CD4-positive, alpha-beta T cell treated with Interleukin-10 for 1 hour (primary cell): ENCODE results near the gene ATRAID.

ENCODE experiments used
- DNase-seq: peaks from one replicate; pipeline ENCODE4 v3.0.0-alpha.2; 2020

The ATRAID gene

GRCh38 chr2:27220091-27220490, 8.2 kb downstream of the ATRAID start:
- no peak for DNase-seq

GRCh38 chr2:27221166-27221565, 9.3 kb downstream of the ATRAID start:
- DNase-seq, result no peak

GRCh38 chr2:27222407-27222806, 10.6 kb downstream of the ATRAID start:
- DNase-seq, result no peak

GRCh38 chr2:27223416-27223815, 11.6 kb downstream of the ATRAID start:
- no peak for DNase-seq

- DNase-seq, result no peak
Observed at GRCh38 chr2:27225526-27225925, 13.7 kb downstream of the ATRAID start.

GRCh38 chr2:27227501-27227900, 15.7 kb downstream of the ATRAID start:
- no peak for DNase-seq

GRCh38 chr2:27231921-27232320, 20.1 kb downstream of the ATRAID start:
- no peak for DNase-seq

- DNase-seq, result no peak
Observed at GRCh38 chr2:27233341-27233740, 21.5 kb downstream of the ATRAID start.

GRCh38 chr2:27236136-27236535, 24.3 kb downstream of the ATRAID start:
- no peak for DNase-seq

- DNase-seq, result no peak
Observed at GRCh38 chr2:27236626-27237025, 24.8 kb downstream of the ATRAID start.

- DNase-seq, result no peak
Observed at GRCh38 chr2:27237341-27237945, 25.6 kb downstream of the ATRAID start.

- DNase-seq, result no peak
Observed at GRCh38 chr2:27238976-27239375, 27.1 kb downstream of the ATRAID start.

GRCh38 chr2:27240406-27240805, 28.6 kb downstream of the ATRAID start:
- DNase-seq, result no peak

- DNase-seq, result no peak
Observed at GRCh38 chr2:27241761-27242613, 30.1 kb downstream of the ATRAID start.

- DNase-seq, result no peak
Observed at GRCh38 chr2:27242614-27242951, 30.7 kb downstream of the ATRAID start.

GRCh38 chr2:27243391-27244130, 31.7 kb downstream of the ATRAID start:
- DNase-seq, result no peak

- DNase-seq, result no peak
Observed at GRCh38 chr2:27245116-27245515, 33.3 kb downstream of the ATRAID start.

GRCh38 chr2:27245626-27246025, 33.8 kb downstream of the ATRAID start:
- no peak for DNase-seq

- no peak for DNase-seq
Observed at GRCh38 chr2:27247893-27248292, 36.1 kb downstream of the ATRAID start.

- DNase-seq, result no peak
Observed at GRCh38 chr2:27249159-27249890, 37.5 kb downstream of the ATRAID start.

GRCh38 chr2:27249891-27250651, 38.2 kb downstream of the ATRAID start:
- DNase-seq, result peak; percentile 41

- no peak for DNase-seq
Observed at GRCh38 chr2:27250652-27251379, 39.0 kb downstream of the ATRAID start.
